SK-N-SH treated with all-trans-retinoic acid at 6 μM for 48 hours (cell line): Measurements from ENCODE around the gene ZSWIM5.
"Not testable (repeated sequence)": the region's sequence is repeated elsewhere in the genome, so short reads cannot be mapped to it uniquely, and the experiment has no call there.

Source experiments
- ATAC-seq: fragments of 200-7000 bp; cut with Tn5 transposase; 3 replicates; pipeline ENCODE4 v1.9.1; 2020; ENCODE audit warnings: mild to moderate bottlenecking, moderate library complexity
- ARNTL ChIP-seq: fragments of 450-650 bp; formaldehyde crosslinking; IDR thresholded peaks from 2 replicates; pipeline ENCODE4 v1.5.0; 2020; ENCODE audit warnings: low read depth, mild to moderate bottlenecking, moderate library complexity, borderline replicate concordance
- BACH2 ChIP-seq: fragments of 250-450 bp; sonication (Bioruptor Pico); IDR thresholded peaks from 2 replicates; pipeline ENCODE4 v1.9.0; 2021; ENCODE audit warnings: mild to moderate bottlenecking, borderline replicate concordance
- CREB5 ChIP-seq: fragments of 250-450 bp; sonication (Bioruptor Pico); IDR thresholded peaks from 2 replicates; pipeline ENCODE4 v1.5.1; 2020; ENCODE audit warnings: low read depth, mild to moderate bottlenecking, moderate library complexity
- CSDC2 ChIP-seq: fragments of 250-450 bp; sonication (Bioruptor Pico); IDR thresholded peaks from 2 replicates; pipeline ENCODE4 v1.5.0; 2020; ENCODE audit warnings: mild to moderate bottlenecking, moderate library complexity
- ESRRG ChIP-seq: fragments of 250-450 bp; sonication (Bioruptor Pico); IDR thresholded peaks from 2 replicates; pipeline ENCODE4 v1.6.1; 2021; ENCODE audit warnings: mild to moderate bottlenecking
- GLIS3 ChIP-seq: fragments of 250-450 bp; sonication (Bioruptor Pico); IDR thresholded peaks from 2 replicates; pipeline ENCODE4 v1.5.0; 2020; ENCODE audit warnings: mild to moderate bottlenecking, moderate library complexity
- ISL1 ChIP-seq: fragments of 250-450 bp; sonication (Bioruptor Pico); IDR thresholded peaks from 2 replicates; pipeline ENCODE4 v2.1.2; 2022; ENCODE audit warnings: mild to moderate bottlenecking, moderate library complexity
- OSR1 ChIP-seq: fragments of 250-450 bp; sonication (Bioruptor Pico); IDR thresholded peaks from 2 replicates; pipeline ENCODE4 v1.8.0; 2022; ENCODE audit warnings: moderate library complexity, mild to moderate bottlenecking, inconsistent platforms
- POU6F1 ChIP-seq: fragments of 250-450 bp; sonication (Bioruptor Pico); IDR thresholded peaks from 2 replicates; pipeline ENCODE4 v1.8.0; 2021; ENCODE audit warnings: low read depth, mild to moderate bottlenecking, moderate library complexity, borderline replicate concordance
- PPARA ChIP-seq: fragments of 250-450 bp; sonication (Bioruptor Pico); IDR thresholded peaks from 2 replicates; pipeline ENCODE4 v1.5.0; 2020; ENCODE audit warnings: mild to moderate bottlenecking, borderline replicate concordance
- SNAI2 ChIP-seq: fragments of 250-450 bp; sonication (Bioruptor Pico); IDR thresholded peaks from 2 replicates; pipeline ENCODE4 v1.5.0; 2020; ENCODE audit warnings: mild to moderate bottlenecking, moderate library complexity
- TCF4 ChIP-seq: fragments of 250-450 bp; sonication (Bioruptor Pico); IDR thresholded peaks from 2 replicates; pipeline ENCODE4 v1.8.0; 2021; ENCODE audit warnings: mild to moderate bottlenecking, moderate library complexity, borderline replicate concordance
- TOX ChIP-seq: fragments of 250-450 bp; sonication (Bioruptor Pico); IDR thresholded peaks from 2 replicates; pipeline ENCODE4 v1.8.0; 2021; ENCODE audit warnings: mild to moderate bottlenecking, moderate library complexity, borderline replicate concordance
- ZC3H10 ChIP-seq: fragments of 250-450 bp; sonication (Bioruptor Pico); IDR thresholded peaks from 2 replicates; pipeline ENCODE4 v1.5.1; 2021; ENCODE audit warnings: mild to moderate bottlenecking, moderate library complexity
- ZFP3 ChIP-seq: fragments of 250-450 bp; sonication (Bioruptor Pico); IDR thresholded peaks from 2 replicates; pipeline ENCODE4 v1.5.0; 2020; ENCODE audit warnings: mild to moderate bottlenecking, moderate library complexity
- ZFP30 ChIP-seq: fragments of 450-650 bp; formaldehyde crosslinking; IDR thresholded peaks from 2 replicates; pipeline ENCODE4 v1.5.0; 2022; ENCODE audit warnings: mild to moderate bottlenecking, moderate library complexity
- ZNF565 ChIP-seq: fragments of 450-650 bp; formaldehyde crosslinking; conservative IDR thresholded peaks from 2 replicates; pipeline ENCODE4 v1.5.0; 2020; ENCODE audit warnings: low read depth, mild to moderate bottlenecking, moderate library complexity
- ZNF70 ChIP-seq: fragments of 450-650 bp; formaldehyde crosslinking; IDR thresholded peaks from 2 replicates; pipeline ENCODE4 v1.5.0; 2020; ENCODE audit warnings: mild to moderate bottlenecking, moderate library complexity
- ZNF8 ChIP-seq: fragments of 450-650 bp; formaldehyde crosslinking; IDR thresholded peaks from 2 replicates; pipeline ENCODE4 v1.5.0; 2020; ENCODE audit warnings: mild to moderate bottlenecking, moderate library complexity
- TF ChIP-seq, protein P1 (sequence below): fragments of 250-450 bp; sonication (Bioruptor Pico); IDR thresholded peaks from 2 replicates; pipeline ENCODE4 v1.8.0; 2020; ENCODE audit warnings: mild to moderate bottlenecking, moderate library complexity, borderline replicate concordance
- TF ChIP-seq, protein P2 (sequence below): fragments of 250-450 bp; sonication (Bioruptor Pico); IDR thresholded peaks from 2 replicates; pipeline ENCODE4 v1.5.1; 2021; ENCODE audit warnings: mild to moderate bottlenecking, moderate library complexity
- TF ChIP-seq, protein P3 (sequence below): fragments of 250-450 bp; sonication (Bioruptor Pico); IDR thresholded peaks from 2 replicates; pipeline ENCODE4 v1.5.0; 2020; ENCODE audit warnings: mild to moderate bottlenecking, moderate library complexity

ZSWIM5 gene

DNA sequence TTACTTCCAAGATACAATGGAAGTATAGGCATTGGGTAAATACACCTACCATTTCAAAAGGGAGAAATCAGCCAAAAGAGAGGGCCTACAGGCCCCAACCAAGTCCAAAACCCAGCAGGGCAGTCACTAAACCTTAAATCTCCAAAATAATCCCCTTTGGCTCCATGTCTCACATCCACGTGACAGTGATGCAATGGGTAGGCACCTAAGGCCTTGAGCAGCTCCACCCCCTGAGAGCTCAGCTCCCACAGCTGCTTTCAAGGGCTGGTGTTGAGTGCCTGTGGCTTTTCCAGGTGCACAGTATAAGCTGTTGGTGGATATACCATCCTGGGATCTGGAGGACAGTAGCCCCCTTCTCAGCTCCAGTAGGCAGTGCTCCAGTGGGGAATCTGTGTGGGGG is 121.8 kb downstream of the ZSWIM5 start:
- no peak for TF ChIP-seq SNAI2 (CRISPR knock-in tag)
- no peak for TF ChIP-seq ESRRG (CRISPR knock-in tag)
- TF ChIP-seq, protein P1, sequence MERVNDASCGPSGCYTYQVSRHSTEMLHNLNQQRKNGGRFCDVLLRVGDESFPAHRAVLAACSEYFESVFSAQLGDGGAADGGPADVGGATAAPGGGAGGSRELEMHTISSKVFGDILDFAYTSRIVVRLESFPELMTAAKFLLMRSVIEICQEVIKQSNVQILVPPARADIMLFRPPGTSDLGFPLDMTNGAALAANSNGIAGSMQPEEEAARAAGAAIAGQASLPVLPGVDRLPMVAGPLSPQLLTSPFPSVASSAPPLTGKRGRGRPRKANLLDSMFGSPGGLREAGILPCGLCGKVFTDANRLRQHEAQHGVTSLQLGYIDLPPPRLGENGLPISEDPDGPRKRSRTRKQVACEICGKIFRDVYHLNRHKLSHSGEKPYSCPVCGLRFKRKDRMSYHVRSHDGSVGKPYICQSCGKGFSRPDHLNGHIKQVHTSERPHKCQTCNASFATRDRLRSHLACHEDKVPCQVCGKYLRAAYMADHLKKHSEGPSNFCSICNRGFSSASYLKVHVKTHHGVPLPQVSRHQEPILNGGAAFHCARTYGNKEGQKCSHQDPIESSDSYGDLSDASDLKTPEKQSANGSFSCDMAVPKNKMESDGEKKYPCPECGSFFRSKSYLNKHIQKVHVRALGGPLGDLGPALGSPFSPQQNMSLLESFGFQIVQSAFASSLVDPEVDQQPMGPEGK (CRISPR knock-in tag): no peak
- no peak for TF ChIP-seq ISL1 (CRISPR knock-in tag)
- TF ChIP-seq PPARA (CRISPR knock-in tag): no peak
- no peak for TF ChIP-seq ARNTL (CRISPR knock-in tag)
- no peak for TF ChIP-seq POU6F1 (CRISPR knock-in tag)
- no peak for TF ChIP-seq TOX
- TF ChIP-seq ZC3H10 (CRISPR knock-in tag): no peak
- no peak for TF ChIP-seq TCF4

DNA sequence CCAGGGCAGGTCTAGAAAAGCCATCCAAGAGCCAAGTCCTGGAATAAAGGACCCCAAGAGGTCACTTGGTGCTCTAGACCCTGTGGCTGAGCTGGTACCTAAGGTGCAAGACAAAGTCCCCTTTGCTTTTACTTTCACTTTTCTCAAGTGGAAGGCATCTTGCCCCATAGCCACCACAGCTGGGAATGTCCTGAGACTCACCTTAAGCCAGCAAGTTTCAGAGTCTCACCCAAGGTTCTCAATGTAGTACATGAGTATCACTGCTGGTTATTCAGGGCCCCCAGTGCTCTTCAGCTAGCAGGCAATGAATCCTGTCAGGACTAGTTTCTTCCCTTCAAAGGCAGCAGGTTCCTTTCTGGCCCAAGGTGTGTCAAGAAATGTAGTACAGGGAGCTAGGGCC is 126.9 kb downstream of the ZSWIM5 start:
- no peak for ATAC-seq
- no peak for TF ChIP-seq ZNF8 (CRISPR knock-in tag)
- TF ChIP-seq CSDC2 (CRISPR knock-in tag): no peak
- no peak for TF ChIP-seq ZNF70 (CRISPR knock-in tag)
- TF ChIP-seq ESRRG (CRISPR knock-in tag): no peak
- no peak for TF ChIP-seq BACH2
- TF ChIP-seq OSR1 (CRISPR knock-in tag): no peak
- TF ChIP-seq TOX: no peak
- TF ChIP-seq GLIS3 (CRISPR knock-in tag): no peak
- TF ChIP-seq, protein P1 (CRISPR knock-in tag): no peak
- TF ChIP-seq ISL1 (CRISPR knock-in tag): no peak

More for the DNA sequence above, 121.8 kb downstream of the ZSWIM5 start:
- no peak for ATAC-seq

- not testable (repeated sequence) for ATAC-seq
These were observed 129.4 kb downstream of the ZSWIM5 start for GRCh38 chr1:45076959-45077358.

DNA sequence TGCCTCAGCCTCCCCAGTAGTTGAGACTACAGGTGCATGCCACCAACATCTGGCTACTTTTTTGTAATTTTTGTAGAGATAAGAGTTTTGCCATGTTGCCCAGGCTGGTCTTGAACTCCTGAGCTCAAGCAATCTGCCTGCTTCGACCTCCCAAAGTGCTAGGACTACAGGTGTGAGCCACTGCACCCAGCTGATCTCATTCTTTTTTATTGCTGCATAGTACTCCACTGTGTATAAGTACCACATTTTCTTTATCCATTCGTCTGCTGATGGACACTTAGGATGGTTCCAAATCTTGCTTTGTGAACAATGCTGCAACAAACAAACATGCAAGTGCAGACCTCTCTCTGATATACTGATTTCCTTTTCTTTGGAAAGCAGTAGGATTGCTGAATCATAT is 134.8 kb downstream of the ZSWIM5 start:
- no peak for ATAC-seq
- TF ChIP-seq ESRRG (CRISPR knock-in tag) (no peak), SNAI2 (CRISPR knock-in tag) (no peak), ZNF70 (CRISPR knock-in tag) (no peak), ZFP30 (CRISPR knock-in tag) (no peak), OSR1 (CRISPR knock-in tag) (no peak), GLIS3 (CRISPR knock-in tag) (no peak)
- TF ChIP-seq, protein P2, sequence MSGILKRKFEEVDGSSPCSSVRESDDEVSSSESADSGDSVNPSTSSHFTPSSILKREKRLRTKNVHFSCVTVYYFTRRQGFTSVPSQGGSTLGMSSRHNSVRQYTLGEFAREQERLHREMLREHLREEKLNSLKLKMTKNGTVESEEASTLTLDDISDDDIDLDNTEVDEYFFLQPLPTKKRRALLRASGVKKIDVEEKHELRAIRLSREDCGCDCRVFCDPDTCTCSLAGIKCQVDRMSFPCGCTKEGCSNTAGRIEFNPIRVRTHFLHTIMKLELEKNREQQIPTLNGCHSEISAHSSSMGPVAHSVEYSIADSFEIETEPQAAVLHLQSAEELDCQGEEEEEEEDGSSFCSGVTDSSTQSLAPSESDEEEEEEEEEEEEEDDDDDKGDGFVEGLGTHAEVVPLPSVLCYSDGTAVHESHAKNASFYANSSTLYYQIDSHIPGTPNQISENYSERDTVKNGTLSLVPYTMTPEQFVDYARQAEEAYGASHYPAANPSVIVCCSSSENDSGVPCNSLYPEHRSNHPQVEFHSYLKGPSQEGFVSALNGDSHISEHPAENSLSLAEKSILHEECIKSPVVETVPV (CRISPR knock-in tag): no peak

DNA sequence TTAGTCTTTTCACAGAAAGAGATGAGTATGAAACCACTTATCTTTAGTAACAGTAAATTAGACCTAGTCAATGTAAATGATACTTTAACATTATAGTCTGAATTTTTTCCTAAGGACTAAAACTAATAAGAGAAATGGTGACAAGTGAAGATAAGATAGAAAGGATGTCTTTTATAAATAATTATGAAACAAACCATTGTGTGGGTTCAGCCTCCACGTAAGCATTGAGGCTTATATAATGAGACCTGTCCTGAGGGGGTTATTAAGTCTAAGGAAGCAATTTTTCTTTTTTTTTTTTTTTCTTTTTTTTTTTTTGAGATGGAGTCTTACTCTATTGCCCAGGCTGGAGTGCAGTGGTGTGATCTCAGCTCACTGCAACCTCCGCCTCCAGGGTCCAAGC is 138.6 kb downstream of the ZSWIM5 start:
- ATAC-seq: no peak
- TF ChIP-seq ARNTL (CRISPR knock-in tag) (no peak), SNAI2 (CRISPR knock-in tag) (no peak), TCF4 (no peak), CSDC2 (CRISPR knock-in tag) (no peak), OSR1 (CRISPR knock-in tag) (no peak), ZNF565 (CRISPR knock-in tag) (no peak), ZFP3 (CRISPR knock-in tag) (no peak), CREB5 (CRISPR knock-in tag) (no peak), ZNF8 (CRISPR knock-in tag) (no peak), GLIS3 (CRISPR knock-in tag) (no peak), TOX (no peak)
- TF ChIP-seq, protein P2 (CRISPR knock-in tag): no peak
- TF ChIP-seq, protein P3, sequence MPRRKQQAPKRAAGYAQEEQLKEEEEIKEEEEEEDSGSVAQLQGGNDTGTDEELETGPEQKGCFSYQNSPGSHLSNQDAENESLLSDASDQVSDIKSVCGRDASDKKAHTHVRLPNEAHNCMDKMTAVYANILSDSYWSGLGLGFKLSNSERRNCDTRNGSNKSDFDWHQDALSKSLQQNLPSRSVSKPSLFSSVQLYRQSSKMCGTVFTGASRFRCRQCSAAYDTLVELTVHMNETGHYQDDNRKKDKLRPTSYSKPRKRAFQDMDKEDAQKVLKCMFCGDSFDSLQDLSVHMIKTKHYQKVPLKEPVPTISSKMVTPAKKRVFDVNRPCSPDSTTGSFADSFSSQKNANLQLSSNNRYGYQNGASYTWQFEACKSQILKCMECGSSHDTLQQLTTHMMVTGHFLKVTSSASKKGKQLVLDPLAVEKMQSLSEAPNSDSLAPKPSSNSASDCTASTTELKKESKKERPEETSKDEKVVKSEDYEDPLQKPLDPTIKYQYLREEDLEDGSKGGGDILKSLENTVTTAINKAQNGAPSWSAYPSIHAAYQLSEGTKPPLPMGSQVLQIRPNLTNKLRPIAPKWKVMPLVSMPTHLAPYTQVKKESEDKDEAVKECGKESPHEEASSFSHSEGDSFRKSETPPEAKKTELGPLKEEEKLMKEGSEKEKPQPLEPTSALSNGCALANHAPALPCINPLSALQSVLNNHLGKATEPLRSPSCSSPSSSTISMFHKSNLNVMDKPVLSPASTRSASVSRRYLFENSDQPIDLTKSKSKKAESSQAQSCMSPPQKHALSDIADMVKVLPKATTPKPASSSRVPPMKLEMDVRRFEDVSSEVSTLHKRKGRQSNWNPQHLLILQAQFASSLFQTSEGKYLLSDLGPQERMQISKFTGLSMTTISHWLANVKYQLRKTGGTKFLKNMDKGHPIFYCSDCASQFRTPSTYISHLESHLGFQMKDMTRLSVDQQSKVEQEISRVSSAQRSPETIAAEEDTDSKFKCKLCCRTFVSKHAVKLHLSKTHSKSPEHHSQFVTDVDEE: no peak
